IPS-NIHi11 (cell line): ENCODE data around the gene CHST14.

Source experiments
- DNase-seq: peaks from one replicate; pipeline ENCODE4 v3.0.0; 2012; ENCODE audit warnings: mixed read lengths, low spot score

Gene CHST14

GRCh38 chr15:40470423-40471104, at the start of gene CHST14:
TSS of gene CHST14 (plus strand) at chr15:40470984. CDS start at chr15:40471214, 230 bp downstream.
- peak; percentile 90 for DNase-seq

- DNase-seq: peak; percentile 92
Observed at GRCh38 chr15:40421246-40422157, 49.3 kb upstream of the CHST14 start.

GRCh38 chr15:40424483-40425115, 46.2 kb upstream of the CHST14 start:
- no peak for DNase-seq

- DNase-seq: no peak
Observed at GRCh38 chr15:40425681-40426080, 45.1 kb upstream of the CHST14 start.

GRCh38 chr15:40427188-40427587, 43.6 kb upstream of the CHST14 start:
- DNase-seq: no peak

- DNase-seq: no peak
Observed at GRCh38 chr15:40428185-40428584, 42.6 kb upstream of the CHST14 start.

GRCh38 chr15:40429068-40429710, 41.6 kb upstream of the CHST14 start:
- no peak for DNase-seq

GRCh38 chr15:40430271-40430805, 40.4 kb upstream of the CHST14 start:
- peak; percentile 67 for DNase-seq

- no peak for DNase-seq
Observed at GRCh38 chr15:40435023-40435709, 35.6 kb upstream of the CHST14 start.

- DNase-seq: no peak
Observed at GRCh38 chr15:40435710-40436089, 35.1 kb upstream of the CHST14 start.

GRCh38 chr15:40436116-40436891, 34.5 kb upstream of the CHST14 start:
- DNase-seq: peak; percentile 63

GRCh38 chr15:40436892-40437751, 33.7 kb upstream of the CHST14 start:
- DNase-seq: no peak

GRCh38 chr15:40437752-40438687, 32.8 kb upstream of the CHST14 start:
- no peak for DNase-seq

- no peak for DNase-seq
Observed at GRCh38 chr15:40438712-40439111, 32.1 kb upstream of the CHST14 start.

GRCh38 chr15:40439461-40439959, 31.3 kb upstream of the CHST14 start:
- peak; percentile 61 for DNase-seq

- no peak for DNase-seq
Observed at GRCh38 chr15:40439960-40440742, 30.6 kb upstream of the CHST14 start.
